Left lung (tissue), 14 donors: Measurements from ENCODE around the gene RASA4B. TPM values are rescaled to one million over a fixed set of nuclear protein-coding genes. Genes with fewer than 3 reads are reported as not detected.
A peak's percentile ranks its signal among the peaks of the same experiment; 100 is the strongest.
"Not testable (repeated sequence)": the region's sequence is repeated elsewhere in the genome, so short reads cannot be mapped to it uniquely, and the experiment has no call there.

Experiments used
- ATAC-seq: fragments of 200-7000 bp; cut with Tn5 transposase; one replicate; pipeline ENCODE4 v1.9.1; 2020; ENCODE audit warnings: moderate library complexity
- DNase-seq, 4 donors: peaks; one replicate each; pipeline ENCODE4 v3.0.0-alpha.2; 2013 to 2020
- H3K27ac ChIP-seq, 2 donors: fragments of 200-600 bp; sonication (generic) in 1 of 2; one replicate each; pipeline versions ENCODE4 v1.5.0 to v1.8.0; 2020 to 2021
- H3K27me3 ChIP-seq, 2 donors: fragments of 200-600 bp; sonication (generic) in 1 of 2; one replicate each; pipeline versions ENCODE4 v1.5.0 to v1.8.0; 2020 to 2021
- H3K36me3 ChIP-seq, 2 donors: fragments of 200-600 bp; sonication (generic) in 1 of 2; one replicate each; pipeline versions ENCODE4 v1.5.0 to v1.8.0; 2020 to 2021
- H3K4me1 ChIP-seq, 2 donors: fragments of 200-600 bp; one replicate each; pipeline ENCODE4 v1.8.0; 2021
- H3K4me3 ChIP-seq, 2 donors: fragments of 200-600 bp; sonication (generic) in 1 of 2; one replicate each; pipeline versions ENCODE4 v1.5.0 to v1.8.0; 2020 to 2021; ENCODE audit warnings: mild to moderate bottlenecking in 1 of 2
- H3K9me3 ChIP-seq, 2 donors: fragments of 200-600 bp; sonication (generic) in 1 of 2; one replicate each; pipeline versions ENCODE4 v1.5.0 to v1.8.0; 2020 to 2021
- intact Hi-C, 2 donors: fragments of 100-400 bp; cut with DNase I; formaldehyde crosslinking; loops; one replicate each; pipeline versions ENCODE4 v1.11.2 to v1.14.2; 2022
- long read RNA-seq, 12 donors: library from polyadenylated mRNA in 2 of 12; unstranded in 2 of 12; transcript quantifications; one replicate each; pipeline ENCODE4 v2.0.0 and lab custom pipeline, GENCODE V29; 2019 to 2026
- polyA plus RNA-seq, 6 donors: library from polyadenylated mRNA; unstranded; fragments of 120-200 nt; gene quantifications; one replicate each; pipeline ENCODE4 v1.2.1, GENCODE V29; 2013; ENCODE audit not compliant: insufficient read length in 6 of 6
- total RNA-seq, 2 donors: library from RNA; stranded (reverse); fragmentation: NEBNext Ultra II Directional; extraction: Animal tissue kit (Norgen Biotek cat#: 25700); gene quantifications; one replicate each; pipeline ENCODE4 v1.2.1, GENCODE V29; 2021
- donor health status: DM: no; HTN: yes; CAD: no.
- donor health status: DM: no; HTN: no; CAD: no.

Gene RASA4B
- 10 to 100 TPM; 18.1 to 18.5 TPM for total RNA-seq
- polyA plus RNA-seq: 1 to 10 TPM; 3.0 to 8.8 (median 4.9) TPM
- long read RNA-seq, donor 1: 0 reads
- long read RNA-seq, donor 2: 0 reads
- long read RNA-seq, donor 3: 0 reads
- long read RNA-seq, donor 4, transcript RASA4B-204 (5 exons, 1,787 nt): major isoform, 5 of 9 reads
- long read RNA-seq, donor 4, partial matches to known transcripts: 1 of 9 reads
- long read RNA-seq, donor 4, other reads (novel, unspliced or antisense): 3 of 9 reads
- long read RNA-seq, donor 5: 0 reads
- long read RNA-seq, donor 6, partial matches to known transcripts: 0 of 1 reads
- long read RNA-seq, donor 6, other reads (novel, unspliced or antisense): 0 of 1 reads
- long read RNA-seq, donor 7: 0 reads
- long read RNA-seq, donor 8: 0 reads
- long read RNA-seq, donor 9: 0 reads
- long read RNA-seq, donor 10, partial matches to known transcripts: 2 of 7 reads
- long read RNA-seq, donor 10, other reads (novel, unspliced or antisense): 1 of 7 reads
- long read RNA-seq, donor 11, partial matches to known transcripts: 0 of 1 reads
- long read RNA-seq, donor 11, other reads (novel, unspliced or antisense): 0 of 1 reads
- long read RNA-seq, donor 12: 0 reads

DNA sequence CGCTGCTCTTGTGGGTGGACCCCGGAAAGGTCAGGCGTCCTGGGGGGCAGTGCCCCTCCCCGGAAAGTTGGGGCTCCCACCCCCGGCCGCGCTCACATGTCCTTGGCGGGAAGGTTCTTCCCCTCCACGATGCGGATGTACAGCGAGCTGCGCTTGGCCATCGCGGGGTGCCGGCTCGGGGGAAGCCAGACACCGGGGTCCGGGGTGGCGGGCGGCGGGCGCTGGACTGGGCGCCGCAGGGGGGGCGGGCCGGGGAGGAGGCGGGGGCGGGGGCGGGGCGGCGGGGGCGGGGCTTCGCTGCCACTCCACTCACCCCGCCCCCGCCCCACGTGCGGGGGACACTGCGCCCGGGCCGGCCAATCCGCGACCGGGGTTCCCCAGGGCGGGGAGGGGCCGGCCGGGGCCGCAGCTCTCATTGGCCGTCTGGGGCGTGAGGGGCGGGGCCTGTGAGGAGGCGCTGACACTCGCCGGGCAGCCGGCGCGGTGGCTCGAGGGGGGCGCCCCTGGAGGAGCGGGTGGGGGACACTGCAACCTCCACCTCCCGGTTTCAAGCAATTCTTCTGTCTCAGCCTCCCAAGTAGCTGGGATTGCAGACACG, at the start of gene RASA4B:
Gene RASA4B (minus strand): TSS at position 228 of the 598 bp plus-strand sequence. CDS start 67 bp downstream, at position 161.
- peak; percentile 94 for ATAC-seq
- H3K9me3 ChIP-seq, H3K27me3 ChIP-seq, H3K4me3 ChIP-seq, H3K27ac ChIP-seq, H3K36me3 ChIP-seq, H3K4me1 ChIP-seq, intact Hi-C loops: not testable (repeated sequence)
- DNase-seq: peak in 3 of 4 donors; percentile 23 to 78 (median 31)

DNA sequence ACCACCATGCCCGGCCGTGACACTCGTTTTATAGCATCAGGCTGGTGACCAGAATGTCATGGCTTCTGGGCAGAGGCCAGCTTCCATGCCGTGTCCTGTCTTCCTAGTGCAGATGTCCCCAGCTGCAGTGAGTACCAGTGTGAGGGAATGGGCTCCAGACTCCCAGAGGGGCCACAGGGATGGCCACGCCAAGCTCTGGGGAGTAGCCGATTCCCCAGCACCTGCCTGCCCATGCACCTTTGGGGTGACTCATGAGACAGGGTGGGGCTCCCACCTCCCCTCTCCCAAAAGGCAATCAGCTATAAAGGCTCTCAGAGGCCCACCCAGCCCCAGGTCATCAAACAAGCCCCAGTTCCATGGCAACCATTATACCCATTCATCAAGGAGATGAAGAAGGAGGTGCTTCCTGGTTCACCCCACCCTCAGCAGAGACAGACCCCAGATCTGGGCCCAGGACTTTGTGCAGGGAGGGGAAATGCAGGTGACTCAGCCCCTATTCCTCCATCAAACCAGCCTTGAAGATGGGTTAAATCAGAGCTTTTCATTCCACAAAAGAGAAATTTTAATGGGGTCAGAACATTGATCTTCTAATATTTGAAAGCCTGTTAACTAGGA, 33.3 kb upstream of the RASA4B start, which contains the start of gene SPDYE2:
Gene SPDYE2 (plus strand): TSS at position 419 of the 615 bp plus-strand sequence. CDS start 2,030 bp downstream, outside the sequence.
- H3K4me3 ChIP-seq, H3K36me3 ChIP-seq, H3K27ac ChIP-seq, intact Hi-C loops, DNase-seq, H3K27me3 ChIP-seq, H3K9me3 ChIP-seq, H3K4me1 ChIP-seq, ATAC-seq: not testable (repeated sequence)

DNA sequence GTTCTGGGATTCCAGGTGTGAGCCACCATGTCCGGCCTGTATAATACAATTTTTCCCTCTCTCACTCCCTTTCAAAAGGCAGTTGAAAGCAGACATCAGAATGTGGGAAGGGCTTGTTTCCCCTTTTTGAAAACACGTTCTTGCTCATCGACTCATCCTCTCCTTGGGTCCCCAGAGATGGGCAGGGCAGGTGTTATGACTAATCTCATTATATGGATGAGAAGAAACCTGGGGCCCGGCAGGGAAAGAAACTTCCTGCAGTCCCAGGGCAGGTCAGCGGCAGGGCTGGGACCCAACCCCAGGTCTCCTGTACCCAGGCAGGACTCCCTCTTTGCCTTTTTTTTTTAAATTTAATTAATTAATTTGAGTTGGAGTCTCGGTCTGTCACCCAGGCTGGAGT, 28.8 kb upstream of the RASA4B start:
- intact Hi-C loops, H3K36me3 ChIP-seq, ATAC-seq: not testable (repeated sequence)

DNA sequence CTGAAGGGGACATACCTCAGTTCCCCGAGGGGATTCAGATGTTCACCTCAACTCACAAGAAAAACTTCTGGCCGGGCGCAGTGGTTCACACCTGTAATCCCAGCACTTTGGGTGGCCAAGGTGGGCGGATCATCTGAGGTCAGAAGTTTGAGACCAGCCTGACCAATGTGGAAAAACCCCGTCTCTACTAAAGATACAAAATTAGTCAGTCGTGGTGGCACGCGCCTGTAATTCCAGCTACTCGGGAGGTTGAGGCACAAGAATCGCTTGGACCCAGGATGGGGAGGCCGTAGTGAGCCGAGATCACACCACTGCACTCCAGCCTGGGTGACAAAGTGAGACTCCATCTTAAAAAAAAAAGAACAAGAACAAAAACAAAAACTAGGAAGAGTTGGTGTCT, 27.7 kb upstream of the RASA4B start:
- ATAC-seq, H3K27ac ChIP-seq, H3K4me1 ChIP-seq, H3K9me3 ChIP-seq, DNase-seq, intact Hi-C loops, H3K4me3 ChIP-seq, H3K27me3 ChIP-seq, H3K36me3 ChIP-seq: not testable (repeated sequence)

More for the DNA sequence above, 28.8 kb upstream of the RASA4B start:
- not testable (repeated sequence) for H3K9me3 ChIP-seq, H3K4me1 ChIP-seq, DNase-seq, H3K4me3 ChIP-seq, H3K27me3 ChIP-seq, H3K27ac ChIP-seq

DNA sequence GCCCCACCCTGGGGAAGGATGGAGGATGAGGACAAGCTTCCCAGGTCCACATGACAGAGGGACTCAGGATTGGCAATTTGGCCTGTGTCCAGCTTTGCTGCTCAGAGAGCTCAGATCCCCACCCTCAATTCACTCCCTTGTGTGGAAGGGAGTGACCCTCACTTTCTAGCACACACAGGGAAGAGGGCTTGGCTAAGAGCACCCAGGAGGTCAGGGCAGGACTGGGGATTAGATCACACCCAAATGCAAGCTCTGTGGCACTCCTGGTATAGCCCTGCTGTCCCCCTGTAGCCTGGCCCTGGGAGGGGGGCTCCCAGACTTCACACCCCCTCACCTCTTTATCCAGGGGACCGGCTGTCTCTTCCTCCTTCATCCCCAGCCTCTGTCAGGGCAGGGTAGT, 26.8 kb upstream of the RASA4B start:
- intact Hi-C loops, H3K27ac ChIP-seq, DNase-seq, H3K4me1 ChIP-seq, H3K36me3 ChIP-seq, H3K9me3 ChIP-seq, ATAC-seq, H3K27me3 ChIP-seq, H3K4me3 ChIP-seq: not testable (repeated sequence)

DNA sequence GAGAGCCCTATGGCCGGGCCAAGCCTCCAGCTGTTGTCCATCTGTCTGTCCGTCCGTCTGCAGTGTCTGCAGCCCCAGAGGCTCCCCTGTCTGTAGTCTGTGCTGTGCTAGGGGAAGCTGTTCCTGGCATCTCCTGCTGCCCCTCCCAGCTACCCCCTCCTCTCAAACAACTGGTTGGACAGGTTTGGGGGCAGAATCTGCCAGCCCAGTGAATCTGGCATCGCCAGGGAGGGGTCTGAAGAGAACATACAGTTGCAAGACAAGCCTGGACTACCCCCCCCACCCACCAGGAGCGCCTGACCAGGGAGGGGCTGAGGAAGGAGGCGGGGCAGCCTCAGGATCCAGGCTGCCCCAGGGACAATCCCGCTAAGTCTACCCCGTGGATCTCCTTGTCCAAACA, 26.0 kb upstream of the RASA4B start, which contains the start of gene UPK3BL2:
Gene UPK3BL2 (minus strand): TSS at position 101 of the 400 bp plus-strand sequence. CDS start 60 bp downstream, at position 41.
- H3K9me3 ChIP-seq, intact Hi-C loops, H3K4me3 ChIP-seq, H3K36me3 ChIP-seq, H3K27ac ChIP-seq, DNase-seq, H3K27me3 ChIP-seq, H3K4me1 ChIP-seq: not testable (repeated sequence)
- ATAC-seq: peak; percentile 38

DNA sequence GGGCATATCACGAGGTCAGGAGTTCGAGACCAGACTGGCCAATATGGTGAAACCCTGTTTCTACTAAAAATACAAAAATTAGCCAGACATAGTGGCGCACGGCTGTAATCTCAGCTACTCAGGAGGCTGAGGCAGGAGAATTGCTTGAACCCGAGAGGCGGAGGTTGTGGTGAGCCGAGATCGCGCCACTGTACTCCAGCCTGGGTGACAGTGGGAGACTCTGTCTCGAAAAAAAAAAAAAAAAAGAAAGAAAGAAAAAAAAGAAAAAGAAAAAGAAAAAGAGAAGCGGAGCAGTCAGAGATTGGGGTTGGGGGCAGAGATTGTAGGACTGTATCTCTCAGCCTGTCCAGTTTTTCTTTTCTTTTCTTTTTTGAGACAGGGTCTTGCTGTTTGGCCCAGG, 25.2 kb upstream of the RASA4B start:
- intact Hi-C loops, H3K9me3 ChIP-seq, H3K36me3 ChIP-seq, H3K4me1 ChIP-seq, H3K4me3 ChIP-seq, ATAC-seq, H3K27ac ChIP-seq, H3K27me3 ChIP-seq: not testable (repeated sequence)
- DNase-seq: peak in 1 of 4 donors; percentile 68

DNA sequence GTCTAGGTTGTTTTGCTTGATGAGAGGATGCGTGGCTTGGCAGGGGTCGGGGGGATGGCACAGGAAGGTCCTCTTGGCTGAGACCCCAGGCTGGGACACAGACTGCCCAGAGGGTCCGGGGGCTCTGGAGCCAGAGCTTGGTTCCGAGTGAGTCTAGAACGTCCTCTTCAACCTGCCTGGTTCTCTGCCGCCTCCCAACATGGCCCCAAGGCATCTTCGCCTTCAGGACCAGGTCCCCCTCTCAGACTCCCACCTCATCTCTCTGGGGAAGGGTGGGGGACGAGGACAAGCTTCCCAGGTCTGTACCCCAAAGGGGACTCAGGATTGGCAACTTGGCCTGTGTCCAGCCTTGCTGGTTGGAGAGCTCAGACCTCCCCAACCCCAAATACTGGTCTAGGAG, 24.5 kb upstream of the RASA4B start:
- H3K9me3 ChIP-seq, H3K4me1 ChIP-seq, H3K36me3 ChIP-seq, H3K27me3 ChIP-seq, H3K4me3 ChIP-seq, ATAC-seq, intact Hi-C loops, H3K27ac ChIP-seq: not testable (repeated sequence)
- DNase-seq: peak in 1 of 4 donors; percentile 68

DNA sequence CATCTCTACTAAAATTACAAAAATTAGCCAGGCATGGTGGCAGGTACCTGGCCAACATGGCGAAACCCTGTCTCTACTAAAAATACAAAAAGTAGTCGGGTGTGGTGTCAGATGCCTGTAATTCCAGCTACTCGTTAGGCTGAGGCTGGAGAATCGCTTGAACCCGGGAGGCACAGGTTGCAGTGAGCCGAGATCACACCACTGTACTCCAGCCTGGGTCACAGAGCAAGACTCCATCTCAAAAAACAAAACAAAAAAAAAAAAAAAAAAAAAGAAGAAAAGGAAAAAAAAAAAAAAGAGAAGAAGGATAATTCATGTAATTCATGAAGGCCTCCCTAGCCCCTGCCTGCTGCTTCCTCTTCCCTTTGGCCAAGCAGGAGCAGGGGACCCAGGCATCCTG, 23.0 kb upstream of the RASA4B start:
- H3K36me3 ChIP-seq, H3K4me1 ChIP-seq, H3K9me3 ChIP-seq, H3K27ac ChIP-seq, H3K27me3 ChIP-seq, intact Hi-C loops, H3K4me3 ChIP-seq, ATAC-seq: not testable (repeated sequence)
- peak in 1 of 4 donors; percentile 42 for DNase-seq

DNA sequence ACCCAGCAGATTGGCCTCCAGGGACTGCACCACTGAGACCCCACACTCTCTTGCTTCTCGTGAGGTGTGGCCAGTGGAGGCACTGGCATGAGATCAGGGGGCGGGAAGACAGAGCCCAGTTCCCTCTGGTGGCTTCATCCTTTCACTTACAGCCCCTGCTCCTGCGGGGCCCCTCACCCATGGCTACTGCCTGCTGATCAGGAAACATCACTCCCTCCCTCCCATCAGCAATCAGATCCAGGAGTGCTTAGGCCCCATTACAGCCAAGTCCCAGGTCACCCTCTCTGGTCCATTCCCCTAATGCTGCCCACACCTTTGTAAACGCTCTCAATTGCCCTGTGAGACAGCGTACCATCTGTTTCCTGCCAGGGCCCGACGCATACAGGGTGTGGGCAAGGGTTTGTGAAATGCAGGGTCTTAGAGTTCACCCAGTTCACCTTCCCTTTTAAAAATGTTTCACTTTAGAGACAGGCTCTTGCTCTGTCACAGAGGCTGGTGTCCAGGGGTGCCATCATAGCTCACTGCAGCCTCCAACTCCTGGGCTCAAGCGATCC, 17.6 kb upstream of the RASA4B start:
- H3K27ac ChIP-seq, H3K9me3 ChIP-seq, intact Hi-C loops, H3K4me1 ChIP-seq, H3K27me3 ChIP-seq, H3K36me3 ChIP-seq, ATAC-seq, H3K4me3 ChIP-seq: not testable (repeated sequence)
- DNase-seq: peak in 1 of 4 donors; percentile 16

DNA sequence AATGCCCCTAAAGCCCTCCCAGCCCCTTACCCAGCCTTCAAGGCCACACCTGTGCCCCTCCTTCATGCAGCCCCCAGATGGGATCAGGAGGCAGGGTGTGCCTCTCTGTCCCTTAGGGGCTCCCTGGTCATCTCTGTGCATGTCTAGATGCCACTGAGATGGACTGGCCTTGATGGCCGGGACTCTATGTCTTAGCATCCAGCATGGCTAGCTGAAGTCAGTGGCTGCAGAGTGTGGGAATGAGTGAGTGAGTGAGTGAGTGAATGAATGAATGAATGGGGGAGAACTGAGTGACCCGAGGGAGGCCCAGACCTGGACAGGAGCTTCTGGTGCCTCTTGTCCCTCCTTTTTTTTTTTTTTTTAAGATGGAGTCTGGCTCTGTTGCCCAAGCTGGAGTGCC, 14.6 kb upstream of the RASA4B start:
- intact Hi-C loops, DNase-seq, ATAC-seq, H3K27me3 ChIP-seq, H3K9me3 ChIP-seq, H3K36me3 ChIP-seq, H3K4me1 ChIP-seq, H3K27ac ChIP-seq, H3K4me3 ChIP-seq: not testable (repeated sequence)

DNA sequence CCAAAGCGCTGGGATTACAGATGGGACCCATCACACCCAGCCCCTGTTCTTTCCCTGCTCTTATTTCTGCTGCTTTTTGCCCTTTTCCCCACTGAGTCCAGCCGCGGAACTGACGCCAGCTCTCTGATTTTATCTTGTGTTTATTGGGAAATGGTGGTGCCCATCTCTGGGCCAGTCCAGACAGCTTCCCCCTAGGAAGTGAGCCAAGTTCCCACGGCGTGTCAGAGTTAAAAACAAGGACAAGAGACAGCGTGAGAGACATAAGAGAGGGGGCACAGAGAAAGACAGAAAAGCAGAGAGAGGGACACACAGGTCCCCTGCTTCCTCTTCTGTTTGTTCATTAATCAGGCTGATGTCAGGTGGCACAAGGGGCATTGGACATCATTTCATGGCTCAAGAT, 14.0 kb upstream of the RASA4B start:
- H3K27me3 ChIP-seq, H3K4me1 ChIP-seq, H3K4me3 ChIP-seq, H3K27ac ChIP-seq, H3K36me3 ChIP-seq, H3K9me3 ChIP-seq, intact Hi-C loops, ATAC-seq: not testable (repeated sequence)
- DNase-seq: peak in 2 of 4 donors; percentile 12 to 41
